ENCODE results near the gene TRAPPC5.

- TF ChIP-seq CTCF (IDR thresholded peaks at IDR 0.05) (no peak), POLR2A (IDR thresholded peaks at IDR 0.05) (no peak)
These were observed 41.6 kb downstream of the TRAPPC5 start for GRCh38 chr19:7722231-7722651.

Data from suprapubic skin (tissue), 3 donors.